ENCODE measurements around the gene FAM111A. TPM values are rescaled to one million over a fixed set of nuclear protein-coding genes. Genes with fewer than 3 reads are reported as not detected.

FAM111A gene
- total and polyA plus RNA-seq, 9 of the 15 experiments (the other 6 are each of a cell fraction or from before 2014, with no cell fraction given): 14.8 to 30.6 (median 20.1) TPM

- POLR2A ChIA-PET: no interaction called here
- Histone ChIP-seq H3K27me3 (ENCODE audit: control insufficient read depth in 2 of 2, insufficient read depth in 2 of 2, low read length in 2 of 2) (peaks cover 14 to 32% of the 10 kb centered on the region in 2 experiments), H4K20me1 (replicated peaks; ENCODE audit: control insufficient read depth, insufficient read depth, low read length) (no peaks in the 10 kb centered on the region; the same call in 1 of the 2 replicates), H2AFZ (ENCODE audit: low read depth, low read length) (peak overlapping the region; percentile 93), H3K27ac (ENCODE audit: extremely low read depth, low read depth, low read length) (no peak overlapping the region), H3K4me2 (ENCODE audit: insufficient read depth, low read length) (peak overlapping the region; percentile 95), H3K9me1 (ENCODE audit: control insufficient read depth, insufficient read depth, low read length) (no peaks in the 10 kb centered on the region), H3K4me1 (replicated peaks in 1 of 2; ENCODE audit: control insufficient read depth in 2 of 2, insufficient read depth in 2 of 2, low read length in 2 of 2) (peaks cover 0 to 20% of the 10 kb centered on the region in 2 experiments; a peak in 3 of 5 replicates), H3K79me2 (ENCODE audit: control insufficient read depth, insufficient read depth, low read length) (no peaks in the 10 kb centered on the region), H3K9me3 (replicated peaks; ENCODE audit: control insufficient read depth, insufficient read depth, low read depth, low read length) (no peaks in the 10 kb centered on the region), H3K4me3 (peak overlapping the region; percentile 39), H3K9ac (ENCODE audit: insufficient read depth in 1 of 2, low read depth in 2 of 2, low read length in 2 of 2) (peak overlapping the region in 1 of 2 experiments; percentile 86; a peak in 2 of 4 replicates), H3K36me3 (ENCODE audit: control insufficient read depth, insufficient read depth, low read length) (no peaks in the 10 kb centered on the region)
- ATAC-seq: no peak
- DNase-seq (ENCODE audit: extremely low read depth in 1 of 4, low spot score in 3 of 4): peak in 2 of 4 experiments; percentile 37
- no peak for FAIRE-seq
- no peak for TF ChIP-seq ZFP30 (CRISPR knock-in tag; IDR thresholded peaks at IDR 0.05; ENCODE audit: borderline replicate concordance)
- peak; percentile 9; the same call in 1 of the 2 replicates for TF ChIP-seq L3MBTL2 (IDR thresholded peaks at IDR 0.05)
- peak; percentile 1 for TF ChIP-seq PCBP1 (IDR thresholded peaks at IDR 0.05; ENCODE audit: low read depth, low read length, poor library complexity, severe bottlenecking)
- in situ Hi-C loops (cut with MboI) (loop anchor here (10.0 kb wide), 1 partner anchor 252 kb away; the partner anchor contains the start of gene OR5A2), intact Hi-C loops (cut with micrococcal nuclease) (loop anchor here (5.0 kb wide), 1 partner anchor 630 kb away; no protein-coding TSS in a partner anchor)
- WGBS (ENCODE audit: insufficient coverage, low coverage, missing lambda C conversion rate): 8% methylated on average over 36 of the region's 70 CpGs
- no TSS peak for BruUV-seq (replicated peaks)
- CTCF ChIA-PET (ENCODE audit: low intra/inter-chr PET ratio): interaction anchor here (0.6 to 4.1 kb wide), 7 partner anchors 13 to 630 kb away, joined by 3 to 36 read pairs (median 8); no protein-coding TSS in a partner anchor
Observed at GRCh38 chr11:59172345-59173079, 29.9 kb downstream of the FAM111A start.
